Renal cortical epithelial cell (primary cell): ENCODE results near the gene ABCA4. TPM values are rescaled to one million over a fixed set of nuclear protein-coding genes. Genes with fewer than 3 reads are reported as not detected.

Experiments used
- DNase-seq: peaks from one replicate; pipeline ENCODE4 v3.0.0-alpha.2; 2011; ENCODE audit warnings: low read depth
- total RNA-seq: library from RNA; depleted of rRNA; stranded (reverse); fragments of >200 nt; gene quantifications from 2 replicates; pipeline ENCODE4 v1.2.3, GENCODE V29; 2014

The ABCA4 gene
- total RNA-seq, 1 donor from 2014 or later: 1.3 TPM

- no peak for DNase-seq
Measured at GRCh38 chr1:94083681-94084080, 37.3 kb downstream of the ABCA4 start.

- peak; percentile 91 for DNase-seq
Measured at GRCh38 chr1:94081566-94082344, 39.2 kb downstream of the ABCA4 start.

GRCh38 chr1:94079989-94080388 is 41.0 kb downstream of the ABCA4 start:
- no peak for DNase-seq

GRCh38 chr1:94079080-94079940 is 41.6 kb downstream of the ABCA4 start:
- peak; percentile 97 for DNase-seq

GRCh38 chr1:94072840-94073522 is 48.0 kb downstream of the ABCA4 start:
- DNase-seq: no peak

- DNase-seq: no peak
Measured at GRCh38 chr1:94071976-94072375, 49.0 kb downstream of the ABCA4 start.

GRCh38 chr1:94071391-94071790 is 49.6 kb downstream of the ABCA4 start:
- DNase-seq: no peak

- DNase-seq: no peak
Measured at GRCh38 chr1:94070865-94071264, 50.1 kb downstream of the ABCA4 start.

GRCh38 chr1:94069919-94070285 is 51.0 kb downstream of the ABCA4 start:
- no peak for DNase-seq

GRCh38 chr1:94068999-94069918 is 51.7 kb downstream of the ABCA4 start:
- DNase-seq: peak; percentile 75

GRCh38 chr1:94068096-94068998 is 52.6 kb downstream of the ABCA4 start:
- DNase-seq: peak; percentile 94

- no peak for DNase-seq
Measured at GRCh38 chr1:94067196-94067595, 53.8 kb downstream of the ABCA4 start.

GRCh38 chr1:94063379-94063778 is 57.6 kb downstream of the ABCA4 start:
- DNase-seq: peak; percentile 62

- peak; percentile 89 for DNase-seq
Measured at GRCh38 chr1:94061513-94062443, 59.2 kb downstream of the ABCA4 start.

GRCh38 chr1:94060720-94061119 is 60.2 kb downstream of the ABCA4 start:
- DNase-seq: peak; percentile 43

GRCh38 chr1:94058766-94059165 is 62.2 kb downstream of the ABCA4 start:
- DNase-seq: no peak

- DNase-seq: peak; percentile 84
Measured at GRCh38 chr1:94056996-94057395, 64.0 kb downstream of the ABCA4 start.

- no peak for DNase-seq
Measured at GRCh38 chr1:94056171-94056570, 64.8 kb downstream of the ABCA4 start.
